ENCODE measurements around the gene PKP2. TPM values are rescaled to one million over a fixed set of nuclear protein-coding genes. Genes with fewer than 3 reads are reported as not detected.
A peak's percentile ranks its signal among the peaks of the same experiment; 100 is the strongest.

Gene PKP2
- total RNA-seq, 1 experiment from 2014 or later, result 7.4 TPM

GRCh38 chr12:32801269-32801980 lies 95.2 kb downstream of the PKP2 start:
- peaks cover 12% of the 10 kb centered on the region for H3K9me3 ChIP-seq
- DNase-seq, result no peak
- H3K36me3 ChIP-seq, result no peaks in the 10 kb centered on the region
- no peaks in the 10 kb centered on the region for H3K27me3 ChIP-seq
- no peak overlapping the region for H3K4me3 ChIP-seq

- Histone ChIP-seq H3K36me3 (no peaks in the 10 kb centered on the region; the same call in 1 of the 2 replicates), H3K9me3 (peaks cover 4% of the 10 kb centered on the region), H3K4me3 (no peak overlapping the region), H3K27me3 (no peaks in the 10 kb centered on the region)
- DNase-seq, result no peak
Observed at GRCh38 chr12:32794281-32794680, 102.3 kb downstream of the PKP2 start.

- H3K4me3 ChIP-seq, result no peak overlapping the region
- no peaks in the 10 kb centered on the region for H3K27me3 ChIP-seq
- no peak for DNase-seq
- peaks cover 3% of the 10 kb centered on the region; the same call in 1 of the 2 replicates for H3K9me3 ChIP-seq
- H3K36me3 ChIP-seq, result no peaks in the 10 kb centered on the region
Observed at GRCh38 chr12:32789916-32790315, 106.7 kb downstream of the PKP2 start.

- H3K27me3 ChIP-seq, result no peaks in the 10 kb centered on the region
- no peaks in the 10 kb centered on the region for H3K36me3 ChIP-seq
- no peak overlapping the region for H3K4me3 ChIP-seq
- peaks cover 3% of the 10 kb centered on the region; the same call in 1 of the 2 replicates for H3K9me3 ChIP-seq
- DNase-seq, result no peak
Observed at GRCh38 chr12:32789446-32789845, 107.1 kb downstream of the PKP2 start.

GRCh38 chr12:32788405-32788804 lies 108.2 kb downstream of the PKP2 start:
- peaks cover 3% of the 10 kb centered on the region; the same call in 1 of the 2 replicates for H3K9me3 ChIP-seq
- no peak overlapping the region for H3K4me3 ChIP-seq
- no peak for DNase-seq
- no peaks in the 10 kb centered on the region for H3K27me3 ChIP-seq
- H3K36me3 ChIP-seq, result no peaks in the 10 kb centered on the region

- Histone ChIP-seq H3K9me3 (peaks cover 3% of the 10 kb centered on the region; the same call in 1 of the 2 replicates), H3K36me3 (no peaks in the 10 kb centered on the region), H3K4me3 (no peak overlapping the region), H3K27me3 (no peaks in the 10 kb centered on the region)
- no peak for DNase-seq
Observed at GRCh38 chr12:32785557-32785956, 111.0 kb downstream of the PKP2 start.

- no peaks in the 10 kb centered on the region for H3K36me3 ChIP-seq
- H3K27me3 ChIP-seq, result no peaks in the 10 kb centered on the region
- no peak overlapping the region for H3K4me3 ChIP-seq
- H3K9me3 ChIP-seq, result peaks cover 2% of the 10 kb centered on the region; the same call in 1 of the 2 replicates
- DNase-seq, result no peak
Observed at GRCh38 chr12:32783029-32783428, 113.5 kb downstream of the PKP2 start.

GRCh38 chr12:32780071-32780470 lies 116.5 kb downstream of the PKP2 start:
- Histone ChIP-seq H3K27me3 (no peaks in the 10 kb centered on the region), H3K36me3 (no peaks in the 10 kb centered on the region), H3K9me3 (no peaks in the 10 kb centered on the region), H3K4me3 (no peak overlapping the region)
- DNase-seq, result no peak

GRCh38 chr12:32777691-32778175 lies 118.8 kb downstream of the PKP2 start:
- Histone ChIP-seq H3K9me3 (no peaks in the 10 kb centered on the region), H3K27me3 (no peaks in the 10 kb centered on the region), H3K4me3 (no peak overlapping the region), H3K36me3 (no peaks in the 10 kb centered on the region)
- no peak for DNase-seq

GRCh38 chr12:32777159-32777558 lies 119.4 kb downstream of the PKP2 start:
- H3K27me3 ChIP-seq, result no peaks in the 10 kb centered on the region
- no peak overlapping the region for H3K4me3 ChIP-seq
- no peaks in the 10 kb centered on the region for H3K9me3 ChIP-seq
- no peak for DNase-seq
- no peaks in the 10 kb centered on the region for H3K36me3 ChIP-seq

- Histone ChIP-seq H3K9me3 (no peaks in the 10 kb centered on the region), H3K27me3 (no peaks in the 10 kb centered on the region), H3K4me3 (no peak overlapping the region), H3K36me3 (no peaks in the 10 kb centered on the region)
- DNase-seq, result no peak
Observed at GRCh38 chr12:32776258-32776657, 120.3 kb downstream of the PKP2 start.

- Histone ChIP-seq H3K9me3 (no peaks in the 10 kb centered on the region), H3K4me3 (no peak overlapping the region), H3K36me3 (no peaks in the 10 kb centered on the region), H3K27me3 (0 out of 2 replicates have a peak, but pooled peaks cover 3% of the 10 kb centered on the region)
- DNase-seq, result no peak
Observed at GRCh38 chr12:32773691-32774090, 122.9 kb downstream of the PKP2 start.

GRCh38 chr12:32770141-32770540 lies 126.4 kb downstream of the PKP2 start:
- DNase-seq, result no peak
- H3K36me3 ChIP-seq, result no peaks in the 10 kb centered on the region

GRCh38 chr12:32768518-32768917 lies 128.1 kb downstream of the PKP2 start:
- H3K4me3 ChIP-seq, result no peak overlapping the region
- no peaks in the 10 kb centered on the region for H3K36me3 ChIP-seq
- no peak for DNase-seq
- no peaks in the 10 kb centered on the region for H3K9me3 ChIP-seq
- 0 out of 2 replicates have a peak, but pooled peaks cover 5% of the 10 kb centered on the region for H3K27me3 ChIP-seq

More at GRCh38 chr12:32770141-32770540, 126.4 kb downstream of the PKP2 start:
- Histone ChIP-seq H3K27me3 (0 out of 2 replicates have a peak, but pooled peaks cover 5% of the 10 kb centered on the region), H3K4me3 (no peak overlapping the region), H3K9me3 (no peaks in the 10 kb centered on the region)

- H3K9me3 ChIP-seq, result no peaks in the 10 kb centered on the region
- H3K4me3 ChIP-seq, result no peak overlapping the region
- H3K36me3 ChIP-seq, result no peaks in the 10 kb centered on the region
- 0 out of 2 replicates have a peak, but pooled peaks cover 5% of the 10 kb centered on the region for H3K27me3 ChIP-seq
- DNase-seq, result peak; percentile 73
Observed at GRCh38 chr12:32765906-32766305, 130.7 kb downstream of the PKP2 start.

GRCh38 chr12:32761716-32762115 lies 134.9 kb downstream of the PKP2 start:
- Histone ChIP-seq H3K27me3 (no peaks in the 10 kb centered on the region), H3K36me3 (no peaks in the 10 kb centered on the region), H3K4me3 (no peak overlapping the region), H3K9me3 (no peaks in the 10 kb centered on the region)
- DNase-seq, result no peak

- no peak for DNase-seq
- Histone ChIP-seq H3K4me3 (no peak overlapping the region), H3K27me3 (no peaks in the 10 kb centered on the region), H3K9me3 (no peaks in the 10 kb centered on the region), H3K36me3 (peaks cover 20% of the 10 kb centered on the region)
Observed at GRCh38 chr12:32757157-32757556, 139.4 kb downstream of the PKP2 start.

GRCh38 chr12:32756476-32757066 lies 140.0 kb downstream of the PKP2 start:
- peaks cover 25% of the 10 kb centered on the region for H3K36me3 ChIP-seq
- no peaks in the 10 kb centered on the region for H3K27me3 ChIP-seq
- peak; percentile 29 for DNase-seq
- H3K4me3 ChIP-seq, result peak overlapping the region; percentile 94
- H3K9me3 ChIP-seq, result no peaks in the 10 kb centered on the region

All from MG63 (cell line).